ENCODE results near the gene KNDC1. TPM values are rescaled to one million over a fixed set of nuclear protein-coding genes. Genes with fewer than 3 reads are reported as not detected.

Gene KNDC1
- total and polyA plus RNA-seq, 2 donors (not counting 1 experiment from before 2014, with no cell fraction given) = 0.17 to 0.45 TPM

DNA sequence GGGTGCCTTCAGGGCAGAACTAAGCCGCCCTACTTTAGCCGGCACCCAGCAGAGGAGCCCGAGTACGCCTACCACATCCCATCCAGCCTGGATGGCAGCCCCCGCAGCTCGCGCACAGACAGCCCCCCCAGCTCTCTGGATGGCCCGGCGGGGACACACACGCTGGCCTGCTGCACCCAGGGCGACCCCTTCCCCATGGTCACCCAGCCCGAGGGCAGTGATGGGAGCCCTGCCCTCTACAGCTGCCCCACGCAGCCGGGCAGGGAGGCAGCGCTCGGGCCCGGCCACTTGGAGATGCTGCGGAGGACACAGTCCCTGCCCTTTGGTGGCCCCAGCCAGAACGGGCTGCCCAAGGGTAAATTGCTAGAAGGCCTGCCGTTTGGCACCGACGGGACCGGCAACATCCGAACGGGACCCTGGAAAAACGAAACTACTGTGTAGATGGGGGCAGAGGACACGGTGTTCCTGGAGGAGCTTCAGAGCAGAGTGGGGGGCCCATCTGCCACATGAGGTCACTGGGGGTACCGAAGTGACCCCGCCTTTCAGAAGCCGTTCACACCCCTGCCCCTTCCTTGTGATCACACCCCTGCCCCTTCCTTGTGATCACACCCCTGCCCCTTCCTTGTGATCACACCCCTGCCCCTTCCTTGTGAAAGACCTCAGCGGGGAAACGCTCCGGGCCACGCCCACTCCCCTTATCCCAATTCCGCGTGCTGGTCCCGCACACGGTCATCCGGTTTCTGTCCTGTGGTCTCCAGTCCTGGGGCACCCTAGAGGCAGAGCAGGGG lies 30.8 kb upstream of the KNDC1 start:
- Mint-ChIP-seq H3K4me3 (no peak overlapping the region), H3K4me1 (peaks cover 11% of the 10 kb centered on the region), H3K27me3 (peaks cover 9% of the 10 kb centered on the region), H3K27ac (no peak overlapping the region), H3K9me3 (ENCODE audit: insufficient read depth) (no peaks in the 10 kb centered on the region)
- TF ChIP-seq, protein P1, sequence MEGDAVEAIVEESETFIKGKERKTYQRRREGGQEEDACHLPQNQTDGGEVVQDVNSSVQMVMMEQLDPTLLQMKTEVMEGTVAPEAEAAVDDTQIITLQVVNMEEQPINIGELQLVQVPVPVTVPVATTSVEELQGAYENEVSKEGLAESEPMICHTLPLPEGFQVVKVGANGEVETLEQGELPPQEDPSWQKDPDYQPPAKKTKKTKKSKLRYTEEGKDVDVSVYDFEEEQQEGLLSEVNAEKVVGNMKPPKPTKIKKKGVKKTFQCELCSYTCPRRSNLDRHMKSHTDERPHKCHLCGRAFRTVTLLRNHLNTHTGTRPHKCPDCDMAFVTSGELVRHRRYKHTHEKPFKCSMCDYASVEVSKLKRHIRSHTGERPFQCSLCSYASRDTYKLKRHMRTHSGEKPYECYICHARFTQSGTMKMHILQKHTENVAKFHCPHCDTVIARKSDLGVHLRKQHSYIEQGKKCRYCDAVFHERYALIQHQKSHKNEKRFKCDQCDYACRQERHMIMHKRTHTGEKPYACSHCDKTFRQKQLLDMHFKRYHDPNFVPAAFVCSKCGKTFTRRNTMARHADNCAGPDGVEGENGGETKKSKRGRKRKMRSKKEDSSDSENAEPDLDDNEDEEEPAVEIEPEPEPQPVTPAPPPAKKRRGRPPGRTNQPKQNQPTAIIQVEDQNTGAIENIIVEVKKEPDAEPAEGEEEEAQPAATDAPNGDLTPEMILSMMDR (IDR thresholded peaks at IDR 0.05) = no peak
- TF ChIP-seq EZH2 (IDR thresholded peaks at IDR 0.05; ENCODE audit: borderline replicate concordance, insufficient read depth, low read depth, low read length, poor library complexity, severe bottlenecking) = no peak
- no peak for ATAC-seq (ENCODE audit: low read depth)
- no peak overlapping the region for H3K4me3 ChIP-seq (ENCODE audit: control extremely low read depth in 1 of 5, extremely low read depth in 1 of 5, insufficient read depth in 1 of 5, low read depth in 2 of 5, low read length in 4 of 5)
- ChIA-PET POLR2A (no interaction called here), CTCF (no interaction called here)
- WGBS (ENCODE audit: insufficient coverage) = 90% methylated on average over 34 of the region's 39 CpGs
- intact Hi-C loops (cut with micrococcal nuclease) = no loop called here
- H3K4me1 ChIP-seq (ENCODE audit: control insufficient read depth in 2 of 2, insufficient read depth in 2 of 2, low read length in 2 of 2) = no peaks in the 10 kb centered on the region
- no peak overlapping the region for H3K27ac ChIP-seq (ENCODE audit: low read length in 2 of 2)
- peaks cover 0 to 16% (median 0%) of the 10 kb centered on the region in 4 experiments for H3K27me3 ChIP-seq (replicated peaks in 1 of 4; ENCODE audit: control extremely low read depth in 1 of 4, control insufficient read depth in 3 of 4, insufficient read depth in 4 of 4, low read length in 3 of 4)
- H4K20me1 ChIP-seq (ENCODE audit: control insufficient read depth, insufficient read depth, low read length, poor library complexity, severe bottlenecking) = no peaks in the 10 kb centered on the region
- no peak overlapping the region for H3K9ac ChIP-seq (ENCODE audit: low read length)
- H3K4me2 ChIP-seq (replicated peaks; ENCODE audit: low read depth, low read length, poor library complexity, severe bottlenecking) = no peak overlapping the region
- H3K9me3 ChIP-seq (ENCODE audit: control extremely low read depth in 1 of 3, control insufficient read depth in 2 of 3, insufficient read depth in 1 of 3, low read length in 2 of 3) = peaks cover 0 to 27% (median 0%) of the 10 kb centered on the region in 3 donors
- H3K79me2 ChIP-seq (ENCODE audit: control insufficient read depth, insufficient read depth, low read length) = no peaks in the 10 kb centered on the region
- DNase-seq = no peak
- no peaks in the 10 kb centered on the region for H3K36me3 ChIP-seq (replicated peaks in 1 of 2; ENCODE audit: control extremely low read depth in 1 of 2, control insufficient read depth in 1 of 2, extremely low read depth in 1 of 2, insufficient read depth in 2 of 2, low read length in 1 of 2)
- no peak overlapping the region for H2AFZ ChIP-seq (ENCODE audit: insufficient read depth, low read depth, low read length, poor library complexity, severe bottlenecking)

DNA sequence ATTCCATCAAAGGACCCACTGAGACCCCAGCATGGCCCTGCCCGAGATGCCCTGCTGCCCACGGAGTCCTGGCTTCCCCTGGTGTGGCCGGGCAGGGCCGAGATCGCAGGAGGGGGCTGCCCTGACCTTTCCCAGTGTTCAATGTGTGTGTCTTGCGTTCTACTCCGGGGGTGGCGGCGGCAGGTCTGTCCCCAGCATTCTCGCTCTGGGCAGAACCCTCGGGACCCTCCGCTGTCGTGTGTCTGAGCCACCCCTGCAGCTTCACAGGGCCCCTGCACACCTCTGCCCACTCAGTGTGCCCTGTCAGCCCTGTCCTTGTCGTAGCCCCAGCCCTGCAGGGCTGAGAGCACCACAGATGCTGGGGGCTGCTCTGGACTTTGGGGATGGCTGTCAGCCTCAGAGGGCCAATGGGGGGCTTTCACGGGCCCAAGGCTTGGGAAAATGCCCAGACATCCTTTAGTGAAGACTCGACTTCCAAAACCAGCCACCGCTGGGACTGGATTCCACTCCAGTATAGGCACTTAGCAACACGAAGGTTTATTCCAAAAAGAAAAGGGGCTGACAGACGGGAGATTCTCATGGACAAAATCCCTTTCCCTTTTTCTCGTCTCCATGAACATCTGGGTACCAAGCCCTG lies 30.0 kb upstream of the KNDC1 start:
- H2AFZ ChIP-seq (ENCODE audit: insufficient read depth, low read depth, low read length, poor library complexity, severe bottlenecking) = no peak overlapping the region
- no peak for ATAC-seq (ENCODE audit: low read depth)
- H3K4me2 ChIP-seq (replicated peaks; ENCODE audit: low read depth, low read length, poor library complexity, severe bottlenecking) = no peak overlapping the region
- H3K4me3 Mint-ChIP-seq = no peak overlapping the region
- no peaks in the 10 kb centered on the region for H3K79me2 ChIP-seq (ENCODE audit: control insufficient read depth, insufficient read depth, low read length)
- H4K20me1 ChIP-seq (ENCODE audit: control insufficient read depth, insufficient read depth, low read length, poor library complexity, severe bottlenecking) = no peaks in the 10 kb centered on the region
- peaks cover 11% of the 10 kb centered on the region for H3K27me3 Mint-ChIP-seq
- no peak overlapping the region for H3K27ac ChIP-seq (ENCODE audit: low read length in 2 of 2)
- ChIA-PET CTCF (no interaction called here), POLR2A (no interaction called here)
- 87% methylated on average over 18 of the region's 20 CpGs for WGBS (ENCODE audit: insufficient coverage)
- DNase-seq = no peak
- no peak overlapping the region for H3K4me3 ChIP-seq (ENCODE audit: control extremely low read depth in 1 of 5, extremely low read depth in 1 of 5, insufficient read depth in 1 of 5, low read depth in 2 of 5, low read length in 4 of 5)
- H3K27ac Mint-ChIP-seq = no peak overlapping the region
- peaks cover 16% of the 10 kb centered on the region for H3K4me1 Mint-ChIP-seq
- no peaks in the 10 kb centered on the region for H3K9me3 Mint-ChIP-seq (ENCODE audit: insufficient read depth)
- peaks cover 1 to 5% of the 10 kb centered on the region in 2 donors for H3K4me1 ChIP-seq (ENCODE audit: control insufficient read depth in 2 of 2, insufficient read depth in 2 of 2, low read length in 2 of 2)
- TF ChIP-seq EZH2 (IDR thresholded peaks at IDR 0.05; ENCODE audit: borderline replicate concordance, insufficient read depth, low read depth, low read length, poor library complexity, severe bottlenecking) = no peak
- TF ChIP-seq, protein P1 (IDR thresholded peaks at IDR 0.05) = no peak
- peaks cover 0 to 10% (median 0%) of the 10 kb centered on the region in 4 experiments for H3K27me3 ChIP-seq (replicated peaks in 1 of 4; ENCODE audit: control extremely low read depth in 1 of 4, control insufficient read depth in 3 of 4, insufficient read depth in 4 of 4, low read length in 3 of 4)
- H3K9me3 ChIP-seq (ENCODE audit: control extremely low read depth in 1 of 3, control insufficient read depth in 2 of 3, insufficient read depth in 1 of 3, low read length in 2 of 3) = peaks cover 0 to 27% (median 0%) of the 10 kb centered on the region in 3 donors
- intact Hi-C loops (cut with micrococcal nuclease) = no loop called here
- H3K36me3 ChIP-seq (replicated peaks in 1 of 2; ENCODE audit: control extremely low read depth in 1 of 2, control insufficient read depth in 1 of 2, extremely low read depth in 1 of 2, insufficient read depth in 2 of 2, low read length in 1 of 2) = no peaks in the 10 kb centered on the region
- no peak overlapping the region for H3K9ac ChIP-seq (ENCODE audit: low read length)
